GM18517 (cell line): Measurements from ENCODE around the gene PIGBOS1.
"Not testable (repeated sequence)": the region's sequence is repeated elsewhere in the genome, so short reads cannot be mapped to it uniquely, and the experiment has no call there.

ENCODE experiments used
- ATAC-seq: cut with Tn5 transposase; IDR thresholded peaks from one replicate; pipeline ENCODE4 v1.9.1; 2021; ENCODE audit warnings: mild to moderate bottlenecking, moderate library complexity; ENCODE audit not compliant: unreplicated experiment

The PIGBOS1 gene

DNA sequence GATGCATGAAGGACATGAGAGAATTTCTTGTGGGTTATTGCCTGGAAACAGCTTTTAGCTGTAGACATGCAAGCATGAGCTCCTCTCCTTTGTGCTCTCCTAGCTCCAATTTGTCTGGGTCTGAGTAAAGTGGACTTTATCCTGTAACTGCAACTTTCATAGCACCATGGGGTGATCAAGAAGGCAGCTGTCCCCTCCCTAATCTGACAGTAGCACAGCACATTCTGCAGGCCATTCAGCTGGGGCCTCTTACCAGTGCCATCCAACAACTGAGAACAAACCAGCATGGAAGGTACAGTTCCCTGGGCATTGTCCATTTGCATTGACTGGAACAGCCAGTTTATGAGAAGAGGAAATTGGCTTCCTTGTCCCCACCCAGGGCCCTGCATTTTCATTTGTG, 21.6 kb downstream of the PIGBOS1 start:
- no peak for ATAC-seq

DNA sequence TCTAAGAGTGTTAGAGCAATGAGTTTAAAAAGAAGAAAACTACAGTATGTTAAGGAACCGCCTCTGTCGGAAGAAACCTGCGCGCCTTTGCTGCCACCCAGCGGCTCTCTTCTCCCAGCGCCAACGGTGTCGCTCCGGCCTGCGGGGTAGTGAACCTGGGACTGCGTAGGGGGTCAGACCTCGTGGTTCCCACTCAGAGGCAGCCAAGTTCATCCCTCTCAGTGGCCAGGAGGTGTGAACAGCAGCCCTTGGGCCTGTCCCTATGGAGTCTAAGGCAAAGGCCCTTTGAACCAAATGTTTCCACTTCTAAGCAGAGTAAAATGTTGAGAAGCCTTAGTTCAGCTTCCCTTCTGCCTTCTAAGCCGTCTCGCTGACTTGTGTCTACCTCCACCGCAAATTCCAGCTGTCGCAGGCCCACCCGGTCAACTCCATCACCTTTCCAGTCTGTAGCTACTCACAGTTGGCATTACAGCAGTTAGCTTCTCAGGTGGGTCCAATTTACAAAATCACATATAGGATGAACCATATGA, 28.3 kb downstream of the PIGBOS1 start:
- peak; percentile 76 for ATAC-seq

DNA sequence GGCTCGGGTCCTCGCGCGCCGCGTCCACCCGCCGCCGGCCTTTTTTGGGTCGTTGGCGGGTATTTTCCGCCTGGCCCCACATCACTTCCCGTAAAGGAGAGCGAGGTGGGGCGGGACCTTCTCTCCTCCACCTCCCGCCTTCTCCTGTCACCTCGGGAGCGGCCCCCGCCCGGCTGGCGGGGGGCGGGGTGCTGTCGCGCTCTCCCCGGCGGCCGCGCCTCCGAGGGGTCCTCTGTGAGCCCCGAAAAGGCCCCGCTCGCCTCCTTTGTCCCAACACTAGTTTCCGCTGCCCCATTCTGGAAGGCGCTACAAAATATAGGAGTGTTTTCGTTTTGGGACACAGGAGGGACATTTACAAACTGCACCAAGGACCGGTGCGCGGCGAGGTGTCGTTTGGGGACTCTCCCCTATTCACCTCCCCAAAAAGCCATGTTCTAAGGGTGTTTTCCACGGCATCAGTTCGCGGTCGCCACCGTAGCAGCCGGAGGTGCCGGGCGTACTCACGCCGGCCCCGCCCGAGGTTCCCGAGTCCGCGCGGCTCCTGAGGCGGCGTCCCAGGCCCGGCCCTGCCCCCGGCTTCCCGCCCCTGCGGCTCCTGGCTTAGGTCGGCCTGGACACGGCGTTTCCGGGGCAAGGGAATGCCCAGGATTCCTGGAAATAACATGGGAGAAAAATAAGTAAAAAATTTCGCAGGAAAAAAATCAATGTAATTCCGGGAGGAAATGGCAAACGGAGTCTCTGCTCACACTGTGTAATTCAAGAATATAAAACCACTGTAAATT, 29.0 kb downstream of the PIGBOS1 start, which contains the start of gene RAB27A:
RAB27A (minus strand) TSS at position 68 of the 782 bp plus-strand sequence. CDS start 54,879 bp downstream, outside the sequence.
- ATAC-seq = peak; percentile 57

DNA sequence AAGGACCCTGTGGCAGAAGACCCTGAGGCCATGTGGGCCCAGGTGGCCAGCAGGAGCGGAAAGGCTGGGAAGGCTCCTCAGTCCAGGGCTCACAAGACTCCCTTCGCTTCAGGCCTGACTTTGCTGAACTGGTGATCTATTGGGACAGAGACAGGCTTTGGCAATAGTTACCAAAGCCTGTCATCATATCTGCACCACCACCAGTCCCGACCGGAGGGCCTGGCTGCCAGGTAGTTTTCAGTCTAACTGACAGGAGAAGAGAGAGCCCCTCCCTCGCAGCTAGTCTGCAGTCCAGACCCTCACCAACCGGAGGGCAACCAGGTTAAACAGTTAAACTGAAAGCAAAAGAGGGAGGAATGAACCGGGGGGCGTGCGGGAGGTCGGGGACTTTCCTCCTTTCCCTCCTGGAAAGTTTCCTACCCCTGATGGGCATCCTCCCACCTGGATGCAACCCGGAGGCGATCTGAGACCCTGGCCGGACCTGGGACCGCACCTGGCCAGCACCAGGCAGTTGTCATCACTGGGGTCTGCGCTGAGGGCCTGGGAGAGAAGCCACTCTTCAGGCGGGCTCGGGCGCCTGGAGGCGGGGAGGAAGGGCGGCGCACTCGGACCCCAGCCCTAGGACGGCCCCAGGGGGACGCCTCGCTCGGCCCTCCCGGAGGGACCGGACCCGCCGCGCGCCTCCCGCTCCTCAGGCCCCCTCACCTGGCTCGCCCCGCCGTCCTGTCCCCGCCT, 29.7 kb downstream of the PIGBOS1 start:
- ATAC-seq = peak; percentile 40

DNA sequence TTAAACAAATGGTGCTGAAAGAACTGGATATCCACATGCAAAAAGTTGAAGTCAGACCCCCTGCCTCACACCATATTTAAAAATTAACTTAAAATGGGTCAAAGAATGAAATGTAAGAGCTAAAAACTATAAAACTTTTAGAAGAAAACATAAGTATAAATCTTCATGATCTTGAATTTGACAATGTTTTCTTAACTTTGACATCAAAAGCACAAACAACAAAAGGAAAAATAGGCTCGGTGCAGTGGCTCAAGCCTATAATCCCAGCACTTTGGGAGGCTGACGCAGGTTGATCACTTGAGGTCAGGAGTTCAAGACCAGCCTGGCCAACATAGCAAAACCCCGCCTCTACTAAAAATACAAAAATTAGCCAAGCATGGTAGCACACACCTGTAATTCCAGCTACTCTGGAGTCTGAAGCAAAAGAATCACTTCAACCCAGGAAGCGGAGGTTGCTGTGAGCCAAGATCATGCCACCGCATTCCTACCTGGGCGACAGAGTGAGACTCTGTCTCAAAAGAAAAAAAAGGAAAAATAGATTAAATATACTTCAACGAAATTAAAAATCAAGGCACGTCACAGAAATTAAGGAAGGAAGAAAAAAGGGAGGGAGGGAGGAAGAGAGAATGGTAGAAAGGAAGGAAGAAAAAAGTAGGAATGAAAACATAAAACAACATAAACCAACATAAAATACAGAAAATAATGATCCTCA, 30.8 kb downstream of the PIGBOS1 start:
- no peak for ATAC-seq

DNA sequence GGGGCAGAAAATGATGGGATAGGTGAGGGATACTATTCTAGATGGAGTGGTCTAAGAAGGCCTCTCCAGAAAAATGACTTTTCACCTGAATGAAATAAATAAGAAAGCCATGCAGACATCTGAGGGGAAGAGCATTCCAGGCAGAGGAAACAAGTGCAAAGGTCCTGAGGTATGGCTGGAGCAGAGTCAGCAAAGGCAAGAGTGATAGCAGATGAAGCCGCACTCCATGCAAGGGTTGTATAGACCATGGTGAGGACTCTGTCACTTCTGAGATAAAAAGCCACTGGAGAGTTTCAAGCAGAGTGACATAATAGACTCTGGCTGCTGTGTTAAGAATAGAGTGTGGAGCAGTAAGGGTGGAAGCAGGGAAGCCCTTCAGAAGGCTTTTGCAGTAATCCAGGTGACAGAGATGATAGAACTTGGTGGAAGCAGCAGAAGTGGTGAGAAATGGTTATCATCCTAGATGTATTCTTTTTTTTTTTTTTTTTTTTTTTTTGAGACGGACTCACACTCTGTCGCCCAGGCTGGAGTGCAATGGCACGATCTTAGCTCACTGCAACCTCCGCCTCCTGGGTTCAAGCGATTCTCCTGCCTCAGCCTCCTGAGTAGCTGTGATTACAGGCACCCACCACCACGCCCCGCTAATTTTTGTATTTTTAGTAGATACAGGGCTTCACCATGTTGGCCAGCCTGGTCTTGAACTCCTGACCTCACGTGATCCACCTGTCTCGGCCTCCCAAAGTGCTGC, 32.3 kb downstream of the PIGBOS1 start:
- not testable (repeated sequence) for ATAC-seq

DNA sequence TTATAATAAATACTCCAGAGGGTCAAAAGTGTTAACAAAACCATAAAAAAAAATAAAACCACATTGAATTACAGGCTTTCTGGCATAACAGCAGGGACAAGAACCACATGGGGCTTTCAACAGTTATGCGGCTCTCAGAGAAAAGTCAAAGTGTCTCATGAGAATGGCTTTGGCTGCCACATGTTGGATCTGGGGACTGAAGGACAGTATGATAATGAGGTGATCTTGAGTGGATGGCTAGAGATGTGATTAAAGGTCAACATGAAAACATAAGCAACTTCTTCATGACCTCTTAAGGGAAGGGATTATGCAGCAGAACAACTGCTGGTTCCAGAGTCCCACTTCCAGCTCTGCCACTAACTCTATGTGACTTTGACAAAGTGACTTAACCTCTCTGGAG, 34.5 kb downstream of the PIGBOS1 start:
- ATAC-seq = no peak

DNA sequence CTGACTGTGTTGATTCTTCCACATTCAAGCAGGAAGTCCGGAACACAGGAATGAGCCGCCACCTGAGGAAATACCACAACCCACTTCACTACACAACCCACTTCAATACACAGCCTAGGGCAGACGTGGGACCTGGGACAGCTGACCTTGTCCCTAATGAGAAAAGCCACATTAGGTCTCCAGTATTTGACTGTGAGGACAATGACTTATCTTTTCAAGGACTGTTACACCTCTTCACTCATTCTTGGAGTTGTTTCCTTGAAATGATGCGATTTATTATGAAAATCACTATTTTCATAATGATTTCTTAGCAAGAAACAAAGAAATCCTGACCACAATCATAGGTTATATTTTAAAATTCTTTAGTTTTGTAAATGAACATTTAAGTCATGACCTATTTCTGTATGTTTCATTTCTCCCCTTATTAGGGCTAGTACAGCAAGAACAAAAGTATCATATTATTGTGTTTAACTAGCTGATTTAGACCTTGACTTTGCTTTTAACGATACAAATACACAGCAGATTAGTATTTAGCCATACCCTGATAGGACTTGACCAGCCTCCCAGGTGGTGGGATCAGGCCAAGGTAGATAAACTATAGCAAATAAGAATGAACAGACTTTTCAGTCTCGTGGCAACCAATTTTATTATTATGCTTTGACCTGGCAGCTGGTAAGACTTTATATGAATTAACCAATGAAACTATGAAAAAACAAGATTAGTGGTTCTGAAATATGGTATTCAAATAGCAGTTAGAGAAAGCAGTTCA, 35.4 kb downstream of the PIGBOS1 start:
- no peak for ATAC-seq

DNA sequence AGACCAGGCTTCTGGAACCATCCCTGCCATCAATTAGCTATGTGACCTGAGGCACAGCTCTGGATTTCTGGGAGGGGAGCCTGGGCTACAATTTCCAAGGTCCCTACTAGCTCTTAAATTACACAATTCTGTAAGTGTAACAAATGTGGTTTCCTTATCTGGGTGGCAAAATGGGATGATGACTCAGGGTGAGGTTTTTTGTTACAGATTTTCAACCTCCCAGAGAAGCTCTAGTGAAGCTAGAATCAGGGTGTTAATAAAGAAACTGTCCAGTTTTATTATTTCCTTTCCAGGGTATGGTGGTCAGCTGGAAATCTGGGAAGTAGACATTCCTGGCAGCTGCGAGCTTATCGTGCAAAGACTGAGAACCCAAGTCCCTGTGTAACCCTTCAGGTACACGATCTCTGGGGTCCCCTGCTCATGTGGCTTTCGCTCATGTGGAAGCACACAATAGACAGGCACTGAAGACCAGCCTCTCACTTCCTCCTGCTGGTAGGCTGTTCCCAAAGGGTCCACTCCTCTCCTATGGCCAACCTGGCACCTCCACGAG, 36.6 kb downstream of the PIGBOS1 start:
- no peak for ATAC-seq

DNA sequence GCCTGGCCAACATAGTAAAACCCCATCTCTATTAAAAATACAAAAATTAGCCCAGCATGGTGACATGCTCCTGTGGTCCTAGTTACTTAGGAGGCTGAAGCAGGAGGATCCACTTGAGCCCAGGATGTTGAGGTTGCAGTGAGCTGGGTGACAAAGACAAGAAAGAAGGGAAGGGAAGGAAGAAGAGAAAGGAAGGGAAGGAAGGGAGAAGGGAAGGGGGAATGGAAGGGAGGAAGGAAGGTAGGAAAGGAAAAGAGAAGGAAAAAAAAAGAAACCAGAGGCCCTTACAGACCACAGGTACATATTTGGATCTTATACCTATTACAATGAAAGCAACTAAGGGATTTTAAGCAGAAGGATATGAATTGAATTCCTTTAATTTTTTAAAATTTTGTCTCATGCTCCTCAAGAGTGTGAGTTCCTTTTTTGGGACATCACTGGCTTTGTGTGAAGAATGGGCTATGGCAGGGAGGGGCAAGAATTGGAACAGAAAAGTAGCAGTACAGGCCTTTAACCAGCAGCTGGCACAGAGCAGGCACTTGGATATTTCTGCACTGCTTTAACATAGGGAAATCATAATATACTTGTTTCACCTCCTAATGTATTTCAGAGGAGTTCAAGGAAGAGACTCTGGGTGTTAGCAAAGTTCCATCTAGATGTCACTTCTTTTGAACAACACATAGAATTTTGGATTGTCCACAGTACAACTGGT, 37.2 kb downstream of the PIGBOS1 start:
- no peak for ATAC-seq

DNA sequence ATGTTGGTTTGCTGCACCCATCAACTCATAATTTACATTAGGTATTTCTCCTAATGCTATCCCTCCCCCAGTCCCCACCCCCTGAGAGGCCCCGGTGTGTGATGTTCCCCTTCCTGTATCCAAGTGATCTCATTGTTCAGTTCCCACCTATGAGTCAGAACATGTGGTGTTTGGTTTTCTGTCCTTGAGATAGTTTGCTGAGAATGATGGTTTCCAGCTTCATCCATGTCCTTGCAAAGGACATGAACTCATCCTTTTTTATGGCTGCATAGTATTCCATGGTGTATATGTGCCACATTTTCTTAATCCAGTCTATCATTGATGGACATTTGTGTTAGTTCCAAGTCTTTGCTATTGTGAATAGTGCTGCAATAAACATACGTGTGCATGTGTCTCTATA, 38.3 kb downstream of the PIGBOS1 start:
- ATAC-seq = not testable (repeated sequence)

DNA sequence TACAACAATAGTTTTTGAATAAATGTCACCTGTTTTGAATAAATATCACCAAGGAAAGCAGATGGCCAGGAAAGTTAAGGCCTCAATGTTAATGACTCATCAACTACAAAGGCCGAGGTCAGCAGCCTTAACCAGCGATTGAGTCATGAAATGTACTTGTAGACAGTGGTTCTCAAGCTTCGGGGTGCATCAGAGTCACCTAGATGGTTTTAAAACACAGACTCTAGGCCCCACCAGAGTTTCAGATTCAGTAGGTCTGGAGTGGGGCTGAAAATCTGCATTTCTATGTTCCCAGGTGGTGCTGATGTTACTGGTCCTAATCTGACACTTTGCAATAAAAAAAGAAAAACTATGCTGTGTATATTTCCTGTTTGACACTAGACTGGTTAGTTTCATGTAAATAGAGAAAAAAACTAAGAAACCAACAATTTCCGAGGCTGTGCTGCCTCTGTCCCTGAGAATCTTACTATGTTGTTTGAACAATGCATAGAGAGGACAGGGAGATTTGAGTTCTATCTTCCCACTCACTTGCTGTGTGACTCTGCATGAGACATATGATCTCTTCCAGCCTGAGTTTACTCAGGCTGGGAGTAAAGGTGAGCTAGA, 39.1 kb downstream of the PIGBOS1 start:
- peak; percentile 81 for ATAC-seq

DNA sequence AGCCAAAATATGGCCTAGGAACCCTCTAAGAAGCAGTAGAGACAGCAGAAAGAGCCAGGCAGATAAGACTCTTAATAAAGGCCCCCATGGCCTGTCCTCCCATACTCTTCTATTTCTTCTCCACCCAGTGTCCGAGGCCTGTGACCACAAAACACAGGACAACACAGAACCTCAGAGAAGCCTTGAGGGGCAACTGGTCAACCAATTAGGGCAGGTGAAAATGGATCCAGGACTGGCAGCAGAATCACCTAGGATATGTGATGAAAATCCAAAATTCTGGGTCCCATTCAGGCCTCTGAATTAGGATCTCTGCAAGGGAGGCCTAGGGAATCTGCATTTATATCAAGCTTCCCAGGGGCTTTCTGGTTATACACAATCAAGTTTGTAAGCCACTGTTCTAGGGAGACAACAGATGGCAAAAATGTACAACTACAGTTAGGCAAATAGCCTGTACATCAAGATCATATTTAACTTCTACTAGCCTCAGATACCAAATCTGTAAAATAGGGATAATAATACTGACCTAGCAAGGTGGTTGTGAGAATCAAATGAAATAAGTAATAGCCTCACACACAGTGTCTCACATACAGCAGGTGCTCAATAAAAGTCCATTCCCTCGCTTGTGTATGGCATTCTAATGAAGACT, 39.7 kb downstream of the PIGBOS1 start:
- no peak for ATAC-seq

DNA sequence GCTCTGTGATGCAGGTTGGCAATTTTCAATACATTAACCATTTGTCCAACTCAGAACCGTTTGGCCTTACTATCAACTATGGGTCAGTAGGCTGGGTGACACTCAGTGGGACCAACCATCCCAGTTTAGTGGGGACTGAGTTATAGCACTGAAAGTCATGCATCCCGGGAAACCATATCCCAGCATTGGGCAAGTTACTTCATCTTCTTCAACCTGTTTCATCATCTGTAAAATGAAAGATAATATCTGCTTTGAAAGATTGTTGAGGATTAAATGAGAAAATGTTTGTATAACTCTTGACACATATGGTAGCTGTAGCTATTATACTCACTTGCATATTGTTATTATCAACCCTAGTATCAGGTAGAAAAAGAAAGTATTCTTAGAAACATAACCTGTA, 41.2 kb downstream of the PIGBOS1 start:
- ATAC-seq = no peak

DNA sequence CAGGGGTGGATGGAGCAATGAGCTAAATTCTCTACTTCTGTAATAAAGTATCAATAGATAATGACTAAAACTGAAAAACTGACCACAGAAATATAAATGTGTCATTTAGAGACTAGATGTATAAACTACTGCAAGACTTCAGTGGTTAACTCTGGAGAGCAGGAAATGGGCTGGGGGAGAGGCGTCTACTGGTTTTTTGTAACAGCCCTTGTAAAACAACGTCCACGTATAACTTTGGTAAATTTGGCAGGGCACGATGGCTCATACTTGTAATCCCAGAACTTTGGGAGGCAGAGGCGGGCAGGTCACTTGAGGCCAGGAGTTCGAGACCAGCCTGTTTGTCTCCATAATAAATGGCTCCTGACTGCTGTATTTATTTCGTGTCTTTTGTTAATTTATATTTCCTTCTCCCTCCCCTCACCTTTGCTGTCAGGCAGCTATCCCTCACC, 41.8 kb downstream of the PIGBOS1 start:
- peak; percentile 68 for ATAC-seq

DNA sequence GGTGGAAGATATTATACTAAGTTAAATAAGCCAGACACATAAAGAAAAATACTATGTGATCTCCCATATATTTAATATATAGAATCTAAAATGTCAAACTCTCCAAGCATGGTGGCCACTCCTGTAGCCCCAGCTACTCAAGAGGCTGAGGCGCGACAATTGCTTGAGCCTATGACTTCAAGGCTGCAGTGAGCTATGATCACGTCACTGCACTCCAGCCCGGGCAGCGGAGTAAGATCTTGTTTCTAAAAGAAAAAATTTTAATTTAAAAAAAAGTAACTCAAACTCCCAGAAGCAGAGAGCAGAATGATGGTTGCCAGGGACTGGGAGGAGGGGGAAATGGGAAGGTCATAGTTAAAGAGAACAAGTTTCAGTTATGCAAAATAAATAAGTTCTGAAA, 42.6 kb downstream of the PIGBOS1 start:
- no peak for ATAC-seq

DNA sequence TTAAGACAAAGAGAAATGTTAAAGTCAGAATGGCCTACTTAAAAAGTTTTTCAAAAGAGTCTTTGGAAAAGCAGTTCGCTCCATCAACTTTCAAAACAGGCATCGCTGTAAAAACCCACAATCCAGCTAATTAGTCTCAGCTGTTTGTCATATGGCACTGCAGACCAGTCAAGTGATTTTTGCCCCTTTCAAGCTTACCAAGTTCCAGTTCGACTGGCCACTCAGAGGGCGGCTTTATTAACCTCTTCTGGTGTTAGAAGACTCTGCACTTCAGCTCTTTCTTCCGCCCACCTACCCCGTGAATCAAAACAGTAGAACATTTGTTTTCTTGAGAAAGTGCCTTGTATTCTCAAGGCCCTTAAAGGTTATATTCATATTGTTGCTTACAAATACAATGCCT, 48.6 kb downstream of the PIGBOS1 start:
- ATAC-seq = no peak

DNA sequence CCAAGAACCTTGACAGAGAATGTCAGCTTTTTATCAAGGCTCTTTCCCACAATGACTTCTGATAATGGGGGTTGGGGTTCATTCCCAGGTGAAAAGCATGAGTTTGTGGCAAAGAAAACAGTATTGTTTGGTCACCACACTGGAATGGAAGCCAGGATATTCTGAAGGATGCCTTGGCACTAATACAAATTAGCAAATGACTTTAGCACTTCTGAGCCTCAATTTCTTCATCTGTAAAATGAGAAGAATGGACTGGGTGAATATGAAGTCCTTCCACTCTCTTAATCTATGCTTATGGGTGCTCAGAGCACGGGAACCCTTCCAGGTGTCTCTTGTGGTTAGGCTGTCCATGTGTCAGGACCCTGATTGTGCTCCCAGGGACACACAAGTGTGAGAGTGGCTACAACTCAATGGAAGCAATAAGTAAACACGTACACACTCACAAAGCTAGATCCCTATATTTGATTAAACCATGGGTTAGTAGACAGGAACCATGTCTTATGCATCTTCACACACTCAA, 50.7 kb downstream of the PIGBOS1 start:
- ATAC-seq = no peak
